Muscle layer of duodenum (tissue), 2 donors: ENCODE data around the gene CLCC1.
"Not testable (repeated sequence)": the region's sequence is repeated elsewhere in the genome, so short reads cannot be mapped to it uniquely, and the experiment has no call there.

Experiments
- H3K27ac ChIP-seq: one replicate; pipeline ENCODE4 v1.7.0; 2013; ENCODE audit warnings: mild to moderate bottlenecking, low read length
- H3K27me3 ChIP-seq: one replicate; pipeline ENCODE4 v1.7.0; 2013; ENCODE audit warnings: low read depth, mild to moderate bottlenecking, control low read depth, low read length
- H3K36me3 ChIP-seq, 2 donors: one replicate each; pipeline ENCODE4 v1.7.0; 2013; ENCODE audit warnings: low read length in 2 of 2, control low read depth in 1 of 2, mild to moderate bottlenecking in 1 of 2; ENCODE audit not compliant: insufficient read depth in 2 of 2, control insufficient read depth in 1 of 2
- H3K4me1 ChIP-seq, 2 donors: one replicate each; pipeline ENCODE4 v1.7.0; 2013; ENCODE audit warnings: low read length in 2 of 2, mild to moderate bottlenecking in 2 of 2, control low read depth in 1 of 2, moderate library complexity in 1 of 2; ENCODE audit not compliant: insufficient read depth in 2 of 2, control insufficient read depth in 1 of 2
- H3K4me3 ChIP-seq, 2 donors: one replicate each; pipeline ENCODE4 v1.7.0; 2013; ENCODE audit warnings: low read length in 2 of 2, low read depth in 1 of 2, mild to moderate bottlenecking in 1 of 2
- H3K9me3 ChIP-seq, 2 donors: one replicate each; pipeline ENCODE4 v1.7.0; 2013; ENCODE audit warnings: low read length in 2 of 2, control low read depth in 1 of 2, mild to moderate bottlenecking in 1 of 2; ENCODE audit not compliant: control insufficient read depth in 1 of 2
- donor health status: healthy.

CLCC1 gene, protein sequence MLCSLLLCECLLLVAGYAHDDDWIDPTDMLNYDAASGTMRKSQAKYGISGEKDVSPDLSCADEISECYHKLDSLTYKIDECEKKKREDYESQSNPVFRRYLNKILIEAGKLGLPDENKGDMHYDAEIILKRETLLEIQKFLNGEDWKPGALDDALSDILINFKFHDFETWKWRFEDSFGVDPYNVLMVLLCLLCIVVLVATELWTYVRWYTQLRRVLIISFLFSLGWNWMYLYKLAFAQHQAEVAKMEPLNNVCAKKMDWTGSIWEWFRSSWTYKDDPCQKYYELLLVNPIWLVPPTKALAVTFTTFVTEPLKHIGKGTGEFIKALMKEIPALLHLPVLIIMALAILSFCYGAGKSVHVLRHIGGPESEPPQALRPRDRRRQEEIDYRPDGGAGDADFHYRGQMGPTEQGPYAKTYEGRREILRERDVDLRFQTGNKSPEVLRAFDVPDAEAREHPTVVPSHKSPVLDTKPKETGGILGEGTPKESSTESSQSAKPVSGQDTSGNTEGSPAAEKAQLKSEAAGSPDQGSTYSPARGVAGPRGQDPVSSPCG

GRCh38 chr1:108963052-108963686 lies at the start of gene CLCC1:
TSS of gene CLCC1 (minus strand) at chr1:108963484. CDS start at chr1:108950437, 13,047 bp downstream.
- no peaks in the 10 kb centered on the region for H3K36me3 ChIP-seq
- H3K27ac ChIP-seq = peak within 1 kb of the TSS; percentile 92
- no peaks in the 10 kb centered on the region for H3K9me3 ChIP-seq
- no peaks in the 10 kb centered on the region for H3K27me3 ChIP-seq
- peak within 1 kb of the TSS; percentile 78 to 81 for H3K4me3 ChIP-seq
- peaks cover 10 to 14% of the 10 kb centered on the region in 2 donors for H3K4me1 ChIP-seq

DNA sequence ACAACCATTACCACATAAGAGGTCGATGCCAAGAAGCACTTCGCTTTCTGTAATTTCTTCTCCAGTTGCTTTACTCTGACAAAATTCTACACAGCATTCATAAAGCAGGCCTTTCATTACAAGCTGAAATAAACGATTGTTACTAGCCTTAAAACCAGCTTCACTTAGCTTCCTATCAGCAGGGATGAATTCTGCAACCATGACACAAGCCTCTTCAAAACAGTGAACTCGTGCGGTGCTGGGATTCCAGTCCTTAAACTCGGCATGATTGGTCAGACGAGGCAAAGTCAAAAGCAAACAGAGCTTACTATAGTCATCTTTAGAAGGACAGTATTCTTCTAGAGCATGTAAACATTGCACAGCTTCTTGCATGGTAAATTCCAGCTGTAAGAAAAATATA lies 48.1 kb upstream of the CLCC1 start:
- peaks cover 20 to 35% of the 10 kb centered on the region in 2 donors for H3K36me3 ChIP-seq
- no peak overlapping the region for H3K4me3 ChIP-seq
- H3K4me1 ChIP-seq = no peaks in the 10 kb centered on the region
- no peak overlapping the region for H3K27ac ChIP-seq
- H3K27me3 ChIP-seq = no peaks in the 10 kb centered on the region
- H3K9me3 ChIP-seq = no peaks in the 10 kb centered on the region

DNA sequence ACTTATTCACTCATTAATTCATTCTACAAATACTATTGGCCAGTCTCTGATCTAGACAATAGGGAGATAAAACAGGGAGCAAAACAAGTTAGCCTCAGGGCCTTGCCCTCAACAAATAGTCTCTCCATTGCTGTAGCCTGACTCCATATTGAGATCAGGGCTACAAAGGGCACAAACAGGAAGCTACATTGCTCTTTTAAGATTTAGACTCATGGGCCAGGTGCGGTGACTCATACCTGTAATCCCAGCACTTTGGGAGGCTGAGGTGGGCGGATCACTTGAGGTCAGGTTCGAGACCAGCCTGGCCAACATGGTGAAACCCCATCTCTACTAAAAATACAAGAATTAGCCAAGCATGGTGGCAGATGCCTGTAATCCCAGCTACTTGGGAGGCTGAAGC lies 33.3 kb upstream of the CLCC1 start:
- not testable (repeated sequence) for H3K4me3 ChIP-seq, H3K27me3 ChIP-seq, H3K4me1 ChIP-seq, H3K27ac ChIP-seq, H3K9me3 ChIP-seq
- peaks cover 12 to 42% of the 10 kb centered on the region in 2 donors for H3K36me3 ChIP-seq

- no peak overlapping the region for H3K4me3 ChIP-seq
- peaks cover 5 to 34% of the 10 kb centered on the region in 2 donors for H3K36me3 ChIP-seq
- H3K9me3 ChIP-seq = no peaks in the 10 kb centered on the region
- no peak overlapping the region for H3K27ac ChIP-seq
- no peaks in the 10 kb centered on the region for H3K27me3 ChIP-seq
- no peaks in the 10 kb centered on the region for H3K4me1 ChIP-seq
Observed at GRCh38 chr1:108983114-108983513, 19.8 kb upstream of the CLCC1 start.

DNA sequence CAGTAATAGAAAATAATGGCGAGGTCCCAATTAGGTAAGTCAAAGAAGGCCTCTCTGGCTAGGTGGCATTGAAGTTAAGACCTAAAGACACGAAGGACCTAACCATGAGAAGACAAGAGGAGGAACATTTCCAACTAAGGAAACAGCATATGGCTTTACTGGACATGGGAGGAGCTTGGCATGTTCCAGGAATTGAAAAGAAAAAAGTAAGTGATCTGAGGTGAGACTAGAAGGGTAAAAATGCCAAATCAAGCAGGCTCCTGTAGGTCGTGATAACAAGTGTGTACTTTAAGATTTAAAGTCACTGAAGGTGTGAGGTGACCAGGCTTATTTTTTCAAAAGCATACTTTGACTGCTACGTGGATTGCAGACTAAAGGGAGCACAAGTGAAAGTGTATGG lies 13.4 kb upstream of the CLCC1 start:
- Histone ChIP-seq H3K36me3 (peaks cover 9 to 31% of the 10 kb centered on the region in 2 donors), H3K27ac (no peak overlapping the region), H3K9me3 (no peaks in the 10 kb centered on the region), H3K27me3 (no peaks in the 10 kb centered on the region), H3K4me1 (no peaks in the 10 kb centered on the region), H3K4me3 (no peak overlapping the region)

GRCh38 chr1:108972951-108973350 lies 9.7 kb upstream of the CLCC1 start:
- H3K36me3 ChIP-seq = peaks cover 14 to 21% of the 10 kb centered on the region in 2 donors
- no peaks in the 10 kb centered on the region for H3K4me1 ChIP-seq
- H3K4me3 ChIP-seq = no peak overlapping the region
- no peaks in the 10 kb centered on the region for H3K27me3 ChIP-seq
- H3K27ac ChIP-seq = no peak overlapping the region
- no peaks in the 10 kb centered on the region for H3K9me3 ChIP-seq

GRCh38 chr1:108969346-108969745 lies 6.1 kb upstream of the CLCC1 start:
- H3K36me3 ChIP-seq = peaks cover 8 to 16% of the 10 kb centered on the region in 2 donors
- H3K4me3 ChIP-seq = no peak overlapping the region
- no peaks in the 10 kb centered on the region for H3K9me3 ChIP-seq
- no peak overlapping the region for H3K27ac ChIP-seq
- H3K27me3 ChIP-seq = no peaks in the 10 kb centered on the region
- no peaks in the 10 kb centered on the region for H3K4me1 ChIP-seq

DNA sequence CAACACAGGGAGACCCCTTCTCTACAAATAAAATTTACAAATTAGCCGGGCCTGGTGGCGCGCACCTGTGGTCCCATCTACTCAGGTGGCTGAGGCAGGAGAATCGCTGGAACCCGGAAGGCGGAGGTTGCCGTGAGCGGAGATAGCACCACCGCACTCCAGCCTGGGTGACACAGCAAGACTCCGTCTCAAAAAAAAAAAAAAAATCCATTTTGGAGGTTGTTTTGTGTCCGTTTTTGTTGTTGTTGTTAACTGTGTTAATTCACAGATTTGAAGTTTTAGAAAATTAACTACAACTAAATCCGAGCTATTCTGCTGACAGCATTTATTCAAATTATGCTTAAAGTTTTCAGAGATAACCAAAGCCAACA lies 618 bp downstream of the CLCC1 start:
- Histone ChIP-seq H3K4me3 (peak overlapping the region; percentile 78 to 81), H3K27ac (peak overlapping the region; percentile 92), H3K36me3 (no peaks in the 10 kb centered on the region), H3K4me1 (peaks cover 10 to 14% of the 10 kb centered on the region in 2 donors), H3K9me3 (no peaks in the 10 kb centered on the region), H3K27me3 (no peaks in the 10 kb centered on the region)

DNA sequence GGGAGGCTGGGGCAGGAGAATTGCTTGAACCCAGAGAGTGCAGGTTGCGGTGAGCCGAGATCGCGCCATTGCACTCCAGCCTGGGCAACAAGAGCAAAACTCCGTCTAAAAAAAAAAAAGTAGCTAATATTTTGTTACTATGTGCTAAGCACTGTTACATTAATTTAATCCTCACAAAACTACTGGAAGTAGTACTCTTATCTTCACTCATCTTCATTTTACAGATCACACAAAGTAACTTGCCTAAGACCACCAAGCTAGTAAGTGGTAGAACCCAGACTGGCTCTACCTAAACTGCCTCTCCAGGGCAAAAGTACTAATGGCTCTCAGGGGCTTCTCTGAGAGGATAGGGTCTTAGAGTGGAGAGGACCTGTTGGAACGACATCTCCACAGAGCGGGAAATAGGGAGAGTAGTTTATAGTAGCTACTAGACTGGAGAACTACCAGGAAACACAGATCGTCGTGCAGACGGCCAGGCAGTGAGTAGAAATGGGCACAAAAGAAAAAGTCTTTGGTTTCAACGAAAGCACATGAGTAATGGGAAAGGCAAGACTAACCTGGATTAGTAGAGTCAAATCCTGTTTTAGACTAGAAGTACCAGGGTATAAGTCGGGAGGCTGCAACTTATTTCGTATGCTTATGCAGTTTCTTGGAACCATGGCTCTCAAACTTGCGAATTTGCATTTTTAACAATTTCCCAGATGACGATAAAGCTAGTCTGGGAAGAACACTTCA lies 1.4 kb downstream of the CLCC1 start:
- H3K27me3 ChIP-seq = no peaks in the 10 kb centered on the region
- H3K9me3 ChIP-seq = no peaks in the 10 kb centered on the region
- H3K4me3 ChIP-seq = peak overlapping the region; percentile 78 to 81
- H3K27ac ChIP-seq = peak overlapping the region; percentile 92
- H3K4me1 ChIP-seq = peaks cover 10 to 14% of the 10 kb centered on the region in 2 donors
- no peaks in the 10 kb centered on the region for H3K36me3 ChIP-seq

DNA sequence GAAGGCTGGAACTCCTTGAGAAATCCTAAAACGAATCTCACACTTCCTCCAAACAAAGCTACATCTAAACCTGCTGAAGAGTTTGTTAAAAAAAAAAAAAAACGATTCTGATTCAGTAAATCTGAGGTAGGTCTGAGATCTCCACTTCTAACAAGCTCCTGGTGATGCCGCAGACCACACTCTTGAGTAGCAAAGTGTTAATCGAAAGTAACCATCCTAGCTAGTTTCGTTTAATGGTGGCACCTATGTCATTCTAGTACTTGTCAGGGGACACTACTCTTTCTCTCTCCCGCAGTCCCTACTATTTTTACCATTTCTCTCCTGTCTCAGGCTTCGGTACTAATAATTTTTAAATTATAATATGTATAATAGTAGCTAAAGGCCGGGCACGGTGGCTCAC lies 2.1 kb downstream of the CLCC1 start:
- no peaks in the 10 kb centered on the region for H3K36me3 ChIP-seq
- H3K27ac ChIP-seq = no peak overlapping the region
- H3K4me1 ChIP-seq = peaks cover 10 to 14% of the 10 kb centered on the region in 2 donors
- no peaks in the 10 kb centered on the region for H3K9me3 ChIP-seq
- H3K27me3 ChIP-seq = no peaks in the 10 kb centered on the region
- no peak overlapping the region for H3K4me3 ChIP-seq

GRCh38 chr1:108960719-108961118 lies 2.6 kb downstream of the CLCC1 start:
- no peaks in the 10 kb centered on the region for H3K9me3 ChIP-seq
- H3K27ac ChIP-seq = no peak overlapping the region
- H3K4me1 ChIP-seq = peaks cover 10 to 14% of the 10 kb centered on the region in 2 donors
- H3K27me3 ChIP-seq = no peaks in the 10 kb centered on the region
- H3K36me3 ChIP-seq = no peaks in the 10 kb centered on the region
- no peak overlapping the region for H3K4me3 ChIP-seq
